ENCODE measurements around the gene MARCHF5. TPM values are rescaled to one million over a fixed set of nuclear protein-coding genes. Genes with fewer than 3 reads are reported as not detected.

MARCHF5 gene
- total and polyA plus RNA-seq, 2 donors (not counting 3 experiments of a cell fraction or from before 2014, with no cell fraction given): 23.4 to 48.0 TPM

GRCh38 chr10:92313750-92314149 is 22.8 kb downstream of the MARCHF5 start:
- Histone ChIP-seq H2AFZ (ENCODE audit: low read depth, low read length) (no peak overlapping the region), H3K4me1 (ENCODE audit: control insufficient read depth, extremely low read depth, insufficient read depth, low read length) (no peaks in the 10 kb centered on the region), H3K79me2 (ENCODE audit: control insufficient read depth, insufficient read depth, low read length) (peaks cover 49% of the 10 kb centered on the region), H3K4me2 (ENCODE audit: insufficient read depth, low read length) (no peak overlapping the region), H4K20me1 (replicated peaks; ENCODE audit: control insufficient read depth, extremely low read depth, insufficient read depth, low read length) (peaks cover 4% of the 10 kb centered on the region), H3K4me3 (replicated peaks in 1 of 3; ENCODE audit: insufficient read depth in 1 of 3, low read depth in 1 of 3, low read length in 3 of 3) (no peak overlapping the region), H3K9me3 (replicated peaks; ENCODE audit: control insufficient read depth, insufficient read depth, low read length) (no peaks in the 10 kb centered on the region), H3K36me3 (ENCODE audit: control insufficient read depth in 2 of 2, extremely low read depth in 1 of 2, insufficient read depth in 2 of 2, low read length in 2 of 2) (peaks cover 0 to 8% of the 10 kb centered on the region in 2 experiments), H3K9me1 (replicated peaks; ENCODE audit: control insufficient read depth, extremely low read depth, insufficient read depth, low read length) (no peaks in the 10 kb centered on the region), H3K27ac (ENCODE audit: insufficient read depth, low read depth, low read length) (no peak overlapping the region), H3K27me3 (ENCODE audit: control insufficient read depth in 2 of 2, insufficient read depth in 2 of 2, low read length in 2 of 2) (no peaks in the 10 kb centered on the region), H3K9ac (replicated peaks; ENCODE audit: extremely low read depth, insufficient read depth, low read length) (no peak overlapping the region)
- TF ChIP-seq EZH2 (IDR thresholded peaks at IDR 0.05; ENCODE audit: borderline replicate concordance, low read depth, low read length, severe bottlenecking): no peak
- TF ChIP-seq JUN (IDR thresholded peaks at IDR 0.05; ENCODE audit: borderline replicate concordance, insufficient read depth, insufficient read length, low read depth): no peak
- TF ChIP-seq FOS (IDR thresholded peaks at IDR 0.05; ENCODE audit: borderline replicate concordance, insufficient read depth, low read length): no peak
- TF ChIP-seq CTCF (IDR thresholded peaks at IDR 0.05; ENCODE audit: extremely low read depth in 1 of 2, insufficient read depth in 1 of 2, low read depth in 1 of 2, low read length in 2 of 2): no peak
- no peak for TF ChIP-seq POLR2A (IDR thresholded peaks at IDR 0.05; ENCODE audit: low read depth, low read length)
- no peak for TF ChIP-seq POLR2AphosphoS5 (IDR thresholded peaks at IDR 0.05; ENCODE audit: insufficient read depth, low read depth, low read length)
- no peak for TF ChIP-seq GATA2 (IDR thresholded peaks at IDR 0.05; ENCODE audit: insufficient read depth, insufficient read length, low read depth, low read length)
- no peak for TF ChIP-seq MYC (IDR thresholded peaks at IDR 0.05; ENCODE audit: low read depth, low read length)
- no peak for TF ChIP-seq MAX (IDR thresholded peaks at IDR 0.05; ENCODE audit: insufficient read depth, insufficient read length)
- no peak for DNase-seq (ENCODE audit: low read depth, low spot score)
- intact Hi-C loops (cut with micrococcal nuclease): no loop called here
- dilution Hi-C loops (cut with MboI; ENCODE audit: extremely low pct_ligation_motif_present, low sequenced_read_pairs): no loop called here
- no peak for FAIRE-seq
- CTCF ChIA-PET: interaction anchor here (2.1 kb wide), 1 partner anchor 226 kb away, joined by 9 read pairs; no protein-coding TSS in a partner anchor
- POLR2A ChIA-PET: no interaction called here
- no TSS peak for BruUV-seq (replicated peaks)

Measured in endothelial cell of umbilical vein (primary cell).